ENCODE data around the gene NAV3.

Gene NAV3

GRCh38 chr12:78018939-78019338, 188.2 kb downstream of the NAV3 start:
- H3K9me3 ChIP-seq (ENCODE audit: control insufficient read depth, insufficient read depth, low read length) = no peaks in the 10 kb centered on the region
- no peaks in the 10 kb centered on the region for H3K79me2 ChIP-seq (ENCODE audit: control insufficient read depth, low read length)
- H3K36me3 ChIP-seq (ENCODE audit: control insufficient read depth, low read length) = no peaks in the 10 kb centered on the region
- no peaks in the 10 kb centered on the region for H4K20me1 ChIP-seq (ENCODE audit: control insufficient read depth, insufficient read depth, low read depth, low read length)
- no peak overlapping the region for H3K4me2 ChIP-seq (ENCODE audit: low read length)
- 0 out of 2 replicates have a peak, but pooled peaks cover 5% of the 10 kb centered on the region for H3K4me1 ChIP-seq (ENCODE audit: control insufficient read depth, low read length)
- no peaks in the 10 kb centered on the region for H3K27me3 ChIP-seq (ENCODE audit: control insufficient read depth, low read length)
- H3K9me2 ChIP-seq (replicated peaks; ENCODE audit: control insufficient read depth, low read length) = no peaks in the 10 kb centered on the region
- TF ChIP-seq CTCF (IDR thresholded peaks at IDR 0.05; ENCODE audit: low read depth, low read length, poor library complexity, severe bottlenecking) (no peak), EZH2phosphoT487 (IDR thresholded peaks at IDR 0.05; ENCODE audit: borderline replicate concordance, low read length) (no peak)
- no peak overlapping the region for H3K4me3 ChIP-seq (ENCODE audit: low read length)
- H3K27ac ChIP-seq (ENCODE audit: low read depth, low read length) = no peak overlapping the region
- H3F3A ChIP-seq (ENCODE audit: control insufficient read depth, insufficient read depth) = no peaks in the 10 kb centered on the region

GRCh38 chr12:78028426-78028825, 197.7 kb downstream of the NAV3 start:
- Histone ChIP-seq H3K4me1 (ENCODE audit: control insufficient read depth, low read length) (no peaks in the 10 kb centered on the region), H4K20me1 (ENCODE audit: control insufficient read depth, insufficient read depth, low read depth, low read length) (no peaks in the 10 kb centered on the region), H3K9me3 (ENCODE audit: control insufficient read depth, insufficient read depth, low read length) (no peaks in the 10 kb centered on the region), H3K79me2 (ENCODE audit: control insufficient read depth, low read length) (no peaks in the 10 kb centered on the region), H3K27ac (ENCODE audit: low read depth, low read length) (no peak overlapping the region), H3K4me3 (ENCODE audit: low read length) (no peak overlapping the region), H3K27me3 (ENCODE audit: control insufficient read depth, low read length) (no peaks in the 10 kb centered on the region), H3K4me2 (ENCODE audit: low read length) (no peak overlapping the region), H3F3A (ENCODE audit: control insufficient read depth, insufficient read depth) (no peaks in the 10 kb centered on the region), H3K36me3 (ENCODE audit: control insufficient read depth, low read length) (no peaks in the 10 kb centered on the region), H3K9me2 (replicated peaks; ENCODE audit: control insufficient read depth, low read length) (no peaks in the 10 kb centered on the region)
- TF ChIP-seq CTCF (IDR thresholded peaks at IDR 0.05; ENCODE audit: low read depth, low read length, poor library complexity, severe bottlenecking) (no peak), EZH2phosphoT487 (IDR thresholded peaks at IDR 0.05; ENCODE audit: borderline replicate concordance, low read length) (no peak)

- Histone ChIP-seq H3K27ac (ENCODE audit: low read depth, low read length) (no peak overlapping the region), H4K20me1 (ENCODE audit: control insufficient read depth, insufficient read depth, low read depth, low read length) (no peaks in the 10 kb centered on the region), H3K79me2 (ENCODE audit: control insufficient read depth, low read length) (no peaks in the 10 kb centered on the region), H3K4me1 (ENCODE audit: control insufficient read depth, low read length) (no peaks in the 10 kb centered on the region), H3K4me3 (ENCODE audit: low read length) (no peak overlapping the region), H3F3A (ENCODE audit: control insufficient read depth, insufficient read depth) (no peaks in the 10 kb centered on the region), H3K9me3 (ENCODE audit: control insufficient read depth, insufficient read depth, low read length) (no peaks in the 10 kb centered on the region), H3K4me2 (ENCODE audit: low read length) (no peak overlapping the region), H3K27me3 (ENCODE audit: control insufficient read depth, low read length) (no peaks in the 10 kb centered on the region), H3K9me2 (replicated peaks; ENCODE audit: control insufficient read depth, low read length) (no peaks in the 10 kb centered on the region), H3K36me3 (ENCODE audit: control insufficient read depth, low read length) (no peaks in the 10 kb centered on the region)
- TF ChIP-seq CTCF (IDR thresholded peaks at IDR 0.05; ENCODE audit: low read depth, low read length, poor library complexity, severe bottlenecking) (no peak), EZH2phosphoT487 (IDR thresholded peaks at IDR 0.05; ENCODE audit: borderline replicate concordance, low read length) (no peak)
Observed at GRCh38 chr12:78034025-78034424, 203.3 kb downstream of the NAV3 start.
